ENCODE measurements around the gene COX10. TPM values are rescaled to one million over a fixed set of nuclear protein-coding genes. Genes with fewer than 3 reads are reported as not detected.
"Not testable (repeated sequence)": the region's sequence is repeated elsewhere in the genome, so short reads cannot be mapped to it uniquely, and the experiment has no call there.

Gene COX10
- total RNA-seq, 1 donor from 2014 or later = 24.8 TPM

GRCh38 chr17:14212401-14212800 is 143.1 kb downstream of the COX10 start:
- no peak overlapping the region for H3K4me3 ChIP-seq (ENCODE audit: low read depth, low read length)
- TF ChIP-seq, protein P1, sequence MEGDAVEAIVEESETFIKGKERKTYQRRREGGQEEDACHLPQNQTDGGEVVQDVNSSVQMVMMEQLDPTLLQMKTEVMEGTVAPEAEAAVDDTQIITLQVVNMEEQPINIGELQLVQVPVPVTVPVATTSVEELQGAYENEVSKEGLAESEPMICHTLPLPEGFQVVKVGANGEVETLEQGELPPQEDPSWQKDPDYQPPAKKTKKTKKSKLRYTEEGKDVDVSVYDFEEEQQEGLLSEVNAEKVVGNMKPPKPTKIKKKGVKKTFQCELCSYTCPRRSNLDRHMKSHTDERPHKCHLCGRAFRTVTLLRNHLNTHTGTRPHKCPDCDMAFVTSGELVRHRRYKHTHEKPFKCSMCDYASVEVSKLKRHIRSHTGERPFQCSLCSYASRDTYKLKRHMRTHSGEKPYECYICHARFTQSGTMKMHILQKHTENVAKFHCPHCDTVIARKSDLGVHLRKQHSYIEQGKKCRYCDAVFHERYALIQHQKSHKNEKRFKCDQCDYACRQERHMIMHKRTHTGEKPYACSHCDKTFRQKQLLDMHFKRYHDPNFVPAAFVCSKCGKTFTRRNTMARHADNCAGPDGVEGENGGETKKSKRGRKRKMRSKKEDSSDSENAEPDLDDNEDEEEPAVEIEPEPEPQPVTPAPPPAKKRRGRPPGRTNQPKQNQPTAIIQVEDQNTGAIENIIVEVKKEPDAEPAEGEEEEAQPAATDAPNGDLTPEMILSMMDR (conservative IDR thresholded peaks at IDR 0.05; ENCODE audit: low read depth, low read length) = no peak
- no peak for DNase-seq (ENCODE audit: low read depth)

DNA sequence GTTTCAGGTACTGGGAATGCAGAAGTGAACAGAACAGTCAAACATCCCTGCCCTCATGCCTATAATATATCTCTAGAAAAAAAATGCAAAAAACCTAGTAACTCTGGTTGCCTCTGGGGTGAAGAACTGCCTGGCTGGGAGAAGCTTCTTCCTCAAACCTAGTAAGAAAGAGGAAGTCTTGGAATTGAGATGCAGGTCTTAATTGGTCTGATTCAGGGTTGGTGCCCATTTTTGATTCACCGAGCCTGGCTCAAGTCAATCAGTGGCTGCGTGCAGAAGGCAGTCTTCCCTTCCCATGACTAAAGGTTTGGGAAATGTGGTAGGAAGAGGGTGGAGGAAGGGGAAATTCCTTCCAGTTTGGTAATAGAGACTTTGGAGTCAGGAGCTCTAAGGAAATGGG is 145.0 kb downstream of the COX10 start:
- no peak for DNase-seq (ENCODE audit: low read depth)
- no peak overlapping the region for H3K4me3 ChIP-seq (ENCODE audit: low read depth, low read length)
- TF ChIP-seq, protein P1 (conservative IDR thresholded peaks at IDR 0.05; ENCODE audit: low read depth, low read length) = no peak

GRCh38 chr17:14222611-14223010 is 153.3 kb downstream of the COX10 start:
- H3K4me3 ChIP-seq (ENCODE audit: low read depth, low read length) = no peak overlapping the region
- TF ChIP-seq, protein P1 (conservative IDR thresholded peaks at IDR 0.05; ENCODE audit: low read depth, low read length) = no peak
- DNase-seq (ENCODE audit: low read depth) = no peak

DNA sequence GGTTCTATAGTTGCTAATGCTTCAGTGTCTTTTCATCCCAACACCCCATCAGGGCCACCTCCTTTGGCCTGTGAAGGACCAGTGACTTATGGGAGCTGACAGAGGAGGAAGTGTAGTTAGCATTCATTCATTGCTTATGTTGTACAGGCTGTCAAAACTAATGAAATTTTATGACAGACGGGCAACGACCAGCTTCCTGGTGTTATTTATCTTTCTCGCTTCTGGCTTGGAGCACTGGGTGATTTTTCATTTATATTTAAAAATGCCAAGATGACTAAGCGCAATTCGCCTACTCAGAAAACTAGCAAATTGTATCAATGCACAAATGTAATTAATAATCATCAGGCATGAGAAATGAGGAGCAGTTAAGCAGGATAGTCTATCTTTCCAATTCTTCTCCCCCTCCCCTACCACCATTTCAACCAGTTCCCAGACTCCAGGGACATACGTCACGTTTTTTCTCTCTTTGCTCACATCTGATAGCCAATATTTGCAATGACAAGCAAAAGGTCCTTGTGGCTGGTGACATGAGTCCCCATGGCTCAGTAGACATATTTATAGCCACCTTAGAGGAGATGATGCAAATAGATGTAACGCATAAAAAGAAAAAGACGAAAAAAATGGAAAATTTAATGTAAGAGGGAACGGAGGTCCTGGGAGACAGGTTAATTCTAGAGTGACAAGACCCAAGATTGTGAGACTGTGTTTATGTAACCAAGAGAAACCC is 156.1 kb downstream of the COX10 start:
- H3K4me3 ChIP-seq (ENCODE audit: low read depth, low read length) = no peak overlapping the region

GRCh38 chr17:14227052-14227451 is 157.7 kb downstream of the COX10 start:
- H3K4me3 ChIP-seq (ENCODE audit: low read depth, low read length) = no peak overlapping the region
- TF ChIP-seq, protein P1 (conservative IDR thresholded peaks at IDR 0.05; ENCODE audit: low read depth, low read length) = no peak
- DNase-seq (ENCODE audit: low read depth) = no peak

More for the DNA sequence above, 156.1 kb downstream of the COX10 start:
- DNase-seq (ENCODE audit: low read depth) = no peak
- TF ChIP-seq, protein P1 (conservative IDR thresholded peaks at IDR 0.05; ENCODE audit: low read depth, low read length) = no peak

DNA sequence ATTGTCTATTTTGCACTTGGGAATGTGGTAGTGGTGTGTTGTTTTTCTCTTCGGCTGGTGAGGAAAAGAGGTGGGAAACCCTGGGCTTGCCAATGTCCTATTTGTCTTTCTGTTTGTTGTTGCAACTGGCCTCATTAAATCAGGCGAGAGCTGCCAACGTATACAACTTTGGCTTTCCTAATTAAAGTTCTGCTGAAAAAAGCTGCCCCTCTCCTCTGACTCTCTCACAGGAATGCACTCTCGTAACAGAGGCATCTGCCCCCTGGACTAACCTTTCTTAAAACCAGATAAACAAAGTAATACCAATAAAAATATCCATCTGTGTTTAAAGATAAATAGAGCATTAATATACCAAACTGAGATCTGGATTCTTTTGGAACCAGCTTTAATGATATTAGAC is 159.6 kb downstream of the COX10 start:
- TF ChIP-seq, protein P1 (conservative IDR thresholded peaks at IDR 0.05; ENCODE audit: low read depth, low read length) = no peak
- DNase-seq (ENCODE audit: low read depth) = no peak
- no peak overlapping the region for H3K4me3 ChIP-seq (ENCODE audit: low read depth, low read length)

GRCh38 chr17:14231187-14231586 is 161.9 kb downstream of the COX10 start:
- not testable (repeated sequence) for H3K4me3 ChIP-seq (ENCODE audit: low read depth, low read length); DNase-seq (ENCODE audit: low read depth)

DNA sequence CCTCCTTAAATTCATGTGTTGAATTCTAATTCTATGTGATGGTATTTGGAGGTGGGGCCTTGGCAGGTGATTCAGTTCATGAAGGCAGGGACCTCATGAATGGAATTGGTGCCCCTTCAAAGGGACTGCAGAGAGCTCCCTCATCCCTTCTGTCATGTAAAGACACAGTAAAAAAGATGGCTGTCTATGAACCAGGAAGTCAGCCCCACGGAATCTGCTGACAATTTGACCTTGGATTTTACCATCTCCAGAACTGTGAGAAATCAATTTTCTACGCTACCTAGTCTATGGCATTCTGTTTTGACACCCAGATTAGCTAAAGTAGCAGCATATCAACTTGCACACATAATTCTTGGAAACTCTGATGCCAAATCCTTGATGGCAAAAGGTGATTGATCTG is 165.7 kb downstream of the COX10 start:
- H3K4me3 ChIP-seq (ENCODE audit: low read depth, low read length); DNase-seq (ENCODE audit: low read depth): not testable (repeated sequence)

DNA sequence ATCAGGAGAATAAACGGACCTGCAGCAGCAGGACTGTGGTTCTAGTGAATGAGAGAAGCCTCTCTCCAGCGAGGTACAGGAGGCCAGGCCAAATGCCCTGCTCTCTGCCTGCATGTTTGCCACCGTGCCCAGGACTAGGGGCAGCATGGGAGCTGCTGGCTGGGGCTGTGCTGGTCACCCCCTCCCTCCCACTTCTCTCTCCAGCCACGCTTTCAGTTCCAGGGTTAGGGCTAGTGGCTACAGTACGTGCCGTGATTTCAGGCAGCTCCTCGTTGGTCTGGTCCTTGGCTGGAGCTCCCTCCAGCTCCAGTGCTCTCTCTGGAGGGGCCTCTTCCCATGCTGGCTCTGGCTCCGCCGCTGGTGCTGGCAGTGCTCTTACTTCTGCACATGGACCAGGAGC is 166.7 kb downstream of the COX10 start:
- H3K4me3 ChIP-seq (ENCODE audit: low read depth, low read length); DNase-seq (ENCODE audit: low read depth): not testable (repeated sequence)

DNA sequence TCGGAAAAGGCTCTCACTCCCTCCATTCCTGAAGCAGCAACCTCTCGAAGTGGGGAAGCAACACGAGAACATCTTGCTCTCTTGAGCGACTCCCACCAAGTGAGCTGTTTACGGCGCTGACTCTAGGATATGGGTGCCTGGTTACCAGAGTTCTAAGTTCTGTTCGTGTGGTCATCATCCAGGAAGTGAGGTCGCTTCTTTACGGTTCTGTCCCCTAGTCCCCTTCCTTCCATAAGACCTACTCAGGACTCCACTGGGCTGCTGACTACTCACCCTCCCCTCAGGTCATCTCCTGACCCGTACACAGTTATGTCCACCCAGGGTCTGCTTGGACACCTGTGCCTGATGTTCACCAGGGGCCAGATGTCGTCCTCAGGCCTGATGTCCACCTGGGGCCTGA is 167.5 kb downstream of the COX10 start, which contains the start of gene CDRT15:
Gene CDRT15 (minus strand): TSS at position 101 of the 400 bp plus-strand sequence. CDS start 29 bp downstream, at position 72.
- not testable (repeated sequence) for DNase-seq (ENCODE audit: low read depth); H3K4me3 ChIP-seq (ENCODE audit: low read depth, low read length)

- DNase-seq (ENCODE audit: low read depth) = not testable (repeated sequence)
Measured at GRCh38 chr17:14239271-14239670, 170.0 kb downstream of the COX10 start.

More at GRCh38 chr17:14239271-14239670, 170.0 kb downstream of the COX10 start:
- not testable (repeated sequence) for H3K4me3 ChIP-seq (ENCODE audit: low read depth, low read length)

Data from epithelial cell of proximal tubule (primary cell).